Activated CD4-positive, CD25-positive, alpha-beta regulatory T cell treated with anti-CD3 and anti-CD28 coated beads, Interleukin-2, amount 50 U/mL, for 24 hours (primary cell): ENCODE measurements around the gene GLRA2.

Experiments used
- ATAC-seq, 2 donors: fragments of 150-1000 bp; cut with Tn5 transposase; one replicate each; pipeline ENCODE4 v1.10.0; 2021; ENCODE audit warnings: mild to moderate bottlenecking in 1 of 2, moderate library complexity in 1 of 2

The GLRA2 gene

DNA sequence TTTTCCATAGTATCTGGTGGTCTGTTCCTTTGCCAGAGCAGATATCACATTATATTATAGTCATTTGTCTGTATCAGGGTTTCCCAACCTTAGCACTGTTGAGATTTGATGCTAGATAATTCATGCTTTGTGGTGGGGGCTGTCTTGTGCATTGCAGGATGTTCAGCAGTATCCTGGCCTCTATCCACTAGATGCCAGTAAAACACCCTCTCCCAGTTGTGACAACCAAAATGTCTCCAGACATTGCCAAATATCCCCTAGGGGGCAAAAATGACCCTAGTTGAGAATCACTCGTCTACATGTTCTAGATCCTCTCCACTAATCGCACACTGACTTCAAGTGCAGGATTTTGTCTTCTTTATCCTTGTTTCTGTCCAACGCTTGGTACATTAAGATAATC lies 182.8 kb downstream of the GLRA2 start:
- ATAC-seq: no peak

DNA sequence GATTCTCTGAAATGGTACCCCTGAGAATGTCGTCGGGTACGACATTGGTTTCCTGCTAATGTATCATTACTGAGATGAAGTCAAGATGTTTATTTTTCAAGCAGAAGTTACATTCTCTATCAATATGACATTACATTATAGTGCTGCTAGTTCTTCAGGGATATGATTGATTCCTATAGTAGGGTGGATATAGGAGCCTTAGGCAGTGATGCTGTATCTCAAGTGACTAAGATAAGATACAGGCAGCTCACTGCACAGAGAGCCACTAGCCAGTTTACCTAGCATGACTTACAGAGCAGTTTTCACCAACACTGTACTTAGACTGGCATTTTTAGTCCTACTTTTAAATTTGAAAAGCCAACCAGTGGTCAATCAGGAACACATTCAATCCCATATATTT lies 188.6 kb downstream of the GLRA2 start:
- ATAC-seq: no peak

DNA sequence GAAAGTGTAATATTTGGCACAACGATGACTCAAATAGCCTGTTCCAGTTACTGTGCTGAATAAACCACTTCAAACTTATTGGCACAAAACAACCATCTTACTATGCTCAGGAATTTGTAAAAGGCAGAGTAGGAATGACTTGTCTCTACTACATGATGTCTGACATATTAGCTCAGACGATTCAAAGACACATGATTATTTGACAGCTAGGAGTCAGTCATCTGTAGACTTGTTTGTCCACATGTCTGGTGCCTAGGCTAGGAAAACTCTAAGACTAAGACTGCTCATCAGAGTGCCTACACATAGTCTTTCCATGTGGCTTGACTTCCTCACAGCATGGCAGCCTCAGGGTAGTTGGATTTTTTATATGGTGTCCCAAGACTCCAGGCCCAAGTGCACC lies 189.1 kb downstream of the GLRA2 start:
- ATAC-seq: no peak

DNA sequence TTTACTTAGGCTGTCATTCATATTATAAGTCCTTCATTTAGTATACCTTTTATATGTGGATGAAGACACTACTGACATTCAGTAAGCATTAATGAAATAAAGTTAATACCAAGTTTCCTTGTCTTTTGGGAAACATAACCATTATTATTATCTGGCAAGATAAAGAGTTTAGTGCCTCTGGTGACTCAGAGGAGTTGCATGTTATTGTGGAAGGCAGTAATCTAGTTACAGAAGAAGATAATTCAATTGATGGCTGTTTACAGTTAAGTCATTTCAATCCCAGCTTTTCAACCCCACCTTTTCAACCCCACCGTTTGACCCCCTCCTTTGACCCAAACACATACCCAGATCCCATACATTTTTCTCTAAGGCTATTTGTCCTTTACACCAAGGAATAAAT lies 199.7 kb downstream of the GLRA2 start:
- ATAC-seq: no peak

DNA sequence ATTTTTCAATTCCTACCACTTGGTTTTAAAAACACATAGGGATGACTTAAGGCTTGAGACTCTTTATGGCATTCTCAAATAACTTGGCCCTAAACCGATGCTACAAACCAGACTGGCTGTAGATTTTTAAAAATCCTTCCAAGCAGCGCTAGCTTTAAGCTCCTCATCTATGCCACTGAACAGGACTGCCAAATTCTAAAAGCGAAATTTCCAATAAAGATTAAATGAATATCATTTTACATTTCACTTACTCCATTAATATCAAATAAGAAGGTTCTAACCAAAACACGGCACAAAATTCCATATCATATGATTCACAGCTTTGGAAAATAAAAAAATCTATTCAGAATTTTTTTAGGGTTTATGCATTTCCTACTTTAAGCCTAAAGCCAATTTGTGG lies 209.3 kb downstream of the GLRA2 start:
- no peak for ATAC-seq

DNA sequence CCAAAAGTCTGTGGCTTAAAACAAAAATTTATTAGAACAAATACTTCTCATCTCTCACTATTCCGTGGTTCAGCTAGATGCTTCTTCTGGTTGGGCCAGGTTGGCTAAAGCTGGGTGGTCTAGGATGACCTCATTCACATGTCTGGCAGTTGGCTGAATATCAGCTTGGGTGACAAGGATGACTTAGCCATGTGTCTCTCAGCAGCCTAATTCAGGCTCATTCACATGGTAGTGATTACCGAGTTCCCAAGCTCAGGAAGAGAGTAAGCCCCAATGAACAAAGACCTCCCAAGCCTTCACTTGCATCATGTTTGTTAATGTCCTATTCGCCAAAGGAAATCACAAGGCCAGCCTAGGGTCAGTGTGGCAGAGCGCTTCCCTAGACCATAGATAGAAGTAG lies 224.1 kb downstream of the GLRA2 start:
- ATAC-seq: no peak

DNA sequence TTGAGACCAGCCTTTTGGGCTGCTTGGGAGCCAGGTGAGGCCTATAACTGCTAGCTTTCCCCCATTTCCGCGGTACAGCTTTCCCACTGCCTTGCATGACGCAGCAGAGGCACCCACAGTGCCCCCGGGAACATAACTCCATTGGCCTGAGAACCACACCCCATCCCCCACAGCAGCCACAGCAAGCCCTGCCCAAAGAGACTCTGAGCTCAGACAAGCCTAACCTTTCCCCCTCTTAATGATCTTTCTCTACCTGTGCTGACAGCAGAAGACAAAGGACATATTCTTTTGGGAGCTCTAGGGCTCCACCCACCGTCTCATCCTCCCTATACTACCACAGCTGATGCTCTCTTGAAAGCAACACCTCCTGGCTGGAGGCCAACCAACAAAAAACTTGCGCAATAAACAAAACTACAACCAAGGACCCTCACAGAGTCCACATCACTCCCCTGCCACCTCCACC lies 228.7 kb downstream of the GLRA2 start:
- no peak for ATAC-seq

DNA sequence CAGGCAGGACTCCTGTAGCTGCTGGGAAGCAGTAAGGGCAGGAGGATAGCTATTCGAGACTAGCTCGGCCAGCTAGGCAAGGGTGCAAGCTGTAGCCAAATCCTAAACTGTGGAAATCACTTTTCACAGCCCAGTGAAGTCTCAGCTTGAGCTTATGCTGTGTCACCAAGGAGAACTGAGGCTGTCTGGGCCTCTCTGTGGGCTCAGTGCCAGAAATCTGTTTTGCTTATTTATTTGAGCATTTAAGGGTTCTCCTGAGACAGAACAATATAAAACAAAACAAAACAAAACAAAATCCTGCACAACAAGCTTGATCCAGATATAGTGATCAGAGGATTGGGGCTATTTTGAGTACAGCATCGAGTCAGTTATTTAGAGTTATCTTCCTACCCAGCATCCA lies 246.1 kb downstream of the GLRA2 start:
- ATAC-seq: no peak

DNA sequence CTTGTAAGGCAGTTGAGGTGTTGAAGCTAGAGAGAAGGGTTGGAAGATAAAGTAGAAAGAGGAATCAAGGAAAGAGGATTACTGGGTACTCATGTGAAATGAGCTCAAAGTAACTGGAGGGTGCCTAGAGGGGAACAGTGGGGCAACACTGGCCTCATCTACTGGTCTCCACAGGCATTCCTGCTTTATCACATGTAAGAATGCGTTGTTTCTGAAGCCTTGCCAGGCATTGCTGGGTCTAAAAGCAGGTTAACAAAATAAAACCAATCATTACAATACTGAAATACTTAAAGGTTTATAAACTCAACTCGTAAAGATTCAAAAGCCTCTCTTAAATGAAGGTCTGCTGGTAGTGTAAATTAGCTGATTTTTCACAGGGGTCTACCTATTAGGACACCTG lies 247.6 kb downstream of the GLRA2 start:
- ATAC-seq: no peak

DNA sequence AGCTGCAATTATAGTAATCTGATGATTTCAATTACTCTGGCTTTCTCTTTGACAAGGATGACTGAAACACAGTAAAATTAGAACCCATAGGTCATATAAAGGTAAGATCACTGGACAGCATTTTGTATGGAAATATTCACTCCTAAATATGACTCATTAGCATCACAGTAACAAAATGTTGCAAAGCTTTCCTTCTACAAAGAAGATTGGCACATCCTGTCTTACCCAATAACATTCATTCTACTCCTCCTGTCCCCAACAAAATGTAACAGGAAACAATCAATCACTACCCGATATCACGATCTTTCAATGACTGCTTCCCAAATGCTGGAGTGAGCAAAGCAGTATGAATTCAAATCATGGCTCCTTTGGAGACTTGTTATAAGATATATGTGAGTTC lies 248.2 kb downstream of the GLRA2 start:
- ATAC-seq: no peak

DNA sequence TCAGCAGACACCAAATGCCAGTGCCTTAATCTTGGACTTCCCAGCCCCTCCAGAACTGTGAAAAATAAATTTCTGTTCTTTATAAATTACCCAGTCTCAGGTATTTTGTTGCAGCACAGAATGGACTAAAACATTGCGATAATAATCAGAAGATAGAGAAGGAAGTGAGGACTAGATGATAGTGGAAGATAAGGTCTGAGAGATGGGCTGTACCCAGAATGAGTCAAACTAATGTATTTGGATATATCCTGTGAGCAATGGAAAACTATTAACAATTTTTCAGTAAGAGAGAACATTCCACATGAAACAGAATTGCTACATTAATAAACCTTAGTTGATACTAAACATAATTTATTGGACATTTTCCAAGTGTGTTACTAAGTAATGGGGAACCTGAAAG lies 250.2 kb downstream of the GLRA2 start:
- ATAC-seq: no peak
